K562 (cell line): ENCODE data around the gene PATJ. TPM values are rescaled to one million over a fixed set of nuclear protein-coding genes. Genes with fewer than 3 reads are reported as not detected.

Experiments
- ATAC-seq: fragments of 200-7000 bp; cut with Tn5 transposase; 3 replicates; pipeline ENCODE4 v1.9.1; 2020; ENCODE audit warnings: moderate library complexity
- BruUV-seq: library from RNA; stranded (reverse); fragments of 400-500 nt; replicated peaks from 2 replicates; lab custom pipeline; 2021; lab: Mats Ljungman, UMichigan
- CTCF ChIA-PET: fragments of 300-600 bp; formaldehyde crosslinking; extraction: SDS; loops from one replicate; lab custom pipeline; 2021; ENCODE audit warnings: low intra/inter-chr PET ratio; lab: Yijun Ruan, JAX
- POLR2A ChIA-PET: fragments of 300-600, 350-650 bp; sonication (Branson Sonifier 250); formaldehyde crosslinking; extraction: SDS; loops from one replicate; lab custom pipeline; 2021; ENCODE audit warnings: antibody characterized with exemption, inconsistent platforms; lab: Yijun Ruan, JAX
- DNase-seq, 4 experiments: peaks; one replicate each; pipeline versions ENCODE4 v3.0.0 to v3.0.0-alpha.2; 2011 to 2018; ENCODE audit warnings: low spot score in 3 of 4, mixed read lengths in 3 of 4; ENCODE audit errors: extremely low read depth in 1 of 4
- FAIRE-seq: peaks from 2 replicates; lab custom pipeline; 2011; peaks lifted over from hg19 to GRCh38; lab: Jason Lieb, UNC
- H2AFZ ChIP-seq: 2 replicates; pipeline ENCODE4 v1.6.0; 2011; ENCODE audit warnings: low read depth, low read length, control low read depth, inconsistent platforms
- H3K27ac ChIP-seq: fragments of 200-600 bp; 3 replicates; pipeline ENCODE4 v1.8.0; 2011; ENCODE audit warnings: low read depth, mild to moderate bottlenecking, control low read depth, inconsistent platforms, low read length, moderate library complexity, mixed read lengths; ENCODE audit errors: extremely low read depth
- H3K27me3 ChIP-seq, 2 experiments: fragments of 300-600 bp in 1 of 2; 2 replicates in 1 of 2; 3 replicates in 1 of 2; pipeline versions ENCODE4 v1.6.0 to v1.8.0; 2011; ENCODE audit warnings: inconsistent platforms in 2 of 2, low read length in 2 of 2, mild to moderate bottlenecking in 1 of 2, mixed read lengths in 1 of 2, moderate library complexity in 1 of 2; ENCODE audit not compliant: control insufficient read depth in 2 of 2, insufficient read depth in 2 of 2
- H3K36me3 ChIP-seq: fragments of 300-600 bp; 3 replicates; pipeline ENCODE4 v1.8.0; 2011; ENCODE audit warnings: mild to moderate bottlenecking, low read length, inconsistent platforms; ENCODE audit not compliant: control insufficient read depth, insufficient read depth
- H3K4me1 ChIP-seq, 2 experiments: fragments of 200-600 bp in 1 of 2; replicated peaks in 1 of 2; 2 replicates in 1 of 2; 3 replicates in 1 of 2; pipeline versions ENCODE4 v1.5.1 to v1.8.0; 2011; ENCODE audit warnings: inconsistent platforms in 2 of 2, low read length in 2 of 2, mild to moderate bottlenecking in 1 of 2, mixed read lengths in 1 of 2, moderate library complexity in 1 of 2; ENCODE audit not compliant: control insufficient read depth in 2 of 2, insufficient read depth in 2 of 2
- H3K4me2 ChIP-seq: 2 replicates; pipeline ENCODE4 v1.6.1; 2011; ENCODE audit warnings: low read length, control low read depth, inconsistent platforms, mixed read lengths; ENCODE audit not compliant: insufficient read depth
- H3K4me3 ChIP-seq: fragments of 200-600 bp; sonication (generic), shearing (Covaris generic); 2 replicates; pipeline ENCODE4 v1.5.1; 2016; ENCODE audit warnings: control low read depth, inconsistent platforms
- H3K79me2 ChIP-seq: fragments of 200-600 bp; 3 replicates; pipeline ENCODE4 v1.8.0; 2011; ENCODE audit warnings: low read length, inconsistent platforms; ENCODE audit not compliant: control insufficient read depth, insufficient read depth
- H3K9ac ChIP-seq, 2 experiments: 2 replicates each; pipeline versions ENCODE4 v1.6.0 to v1.6.1; 2011; ENCODE audit warnings: low read depth in 2 of 2, low read length in 2 of 2, control low read depth in 1 of 2, inconsistent platforms in 1 of 2, mild to moderate bottlenecking in 1 of 2, mixed read lengths in 1 of 2; ENCODE audit not compliant: insufficient read depth in 1 of 2
- H3K9me1 ChIP-seq: one replicate; pipeline ENCODE4 v1.6.0; 2011; ENCODE audit warnings: inconsistent platforms, mild to moderate bottlenecking, low read length, moderate library complexity; ENCODE audit not compliant: control insufficient read depth, insufficient read depth
- H3K9me3 ChIP-seq: replicated peaks from 2 replicates; pipeline ENCODE4 v1.5.1; 2011; ENCODE audit warnings: low read depth, low read length, inconsistent platforms; ENCODE audit not compliant: control insufficient read depth, insufficient read depth
- H4K20me1 ChIP-seq: replicated peaks from 2 replicates; pipeline ENCODE4 v1.6.1; 2011; ENCODE audit warnings: low read length, inconsistent platforms, mixed read lengths; ENCODE audit not compliant: control insufficient read depth, insufficient read depth
- ETV1 ChIP-seq: fragments of 450-650 bp; conservative IDR thresholded peaks from 2 replicates; pipeline ENCODE4 v1.6.1; 2016; ENCODE audit warnings: missing genetic modification characterization, control low read depth, low read depth, missing compliant biosample characterization
- FOXA3 ChIP-seq, 2 experiments: fragments of 450-650 bp in 1 of 2; sonication (generic) in 1 of 2; formaldehyde crosslinking; IDR thresholded peaks in 1 of 2; conservative IDR thresholded peaks in 1 of 2; 2 replicates each; pipeline versions ENCODE4 v1.4.0 to v1.8.0; 2020 to 2022; ENCODE audit warnings: mild to moderate bottlenecking in 2 of 2, missing genetic modification reagents in 1 of 2
- HDGF ChIP-seq: fragments of 450-650 bp; IDR thresholded peaks from 2 replicates; pipeline ENCODE4 v1.6.1; 2016
- NFE2L1 ChIP-seq: fragments of 450-650 bp; IDR thresholded peaks from 2 replicates; pipeline ENCODE4 v1.6.1; 2016; ENCODE audit warnings: missing genetic modification characterization, low read depth, mild to moderate bottlenecking, missing compliant biosample characterization, moderate library complexity, borderline replicate concordance
- STAG1 ChIP-seq: sonication (generic); formaldehyde crosslinking; IDR thresholded peaks from 2 replicates; pipeline ENCODE4 v1.5.0; 2020; ENCODE audit warnings: missing genetic modification reagents, borderline replicate concordance
- TAL1 ChIP-seq: fragments of 450-650 bp; IDR thresholded peaks from 2 replicates; pipeline ENCODE4 v1.6.1; 2016; ENCODE audit warnings: mild to moderate bottlenecking
- YY1 ChIP-seq, 3 experiments: IDR thresholded peaks; 2 replicates each; pipeline ENCODE4 v1.6.1; 2011; ENCODE audit warnings: low read length in 2 of 3, mild to moderate bottlenecking in 2 of 3, moderate library complexity in 2 of 3, borderline replicate concordance in 1 of 3, control low read depth in 1 of 3, low read depth in 1 of 3; ENCODE audit not compliant: insufficient read depth in 3 of 3, insufficient replicate concordance in 2 of 3, control insufficient read depth in 1 of 3, insufficient read length in 1 of 3; ENCODE audit errors: extremely low read depth in 1 of 3
- ZNF354B ChIP-seq: fragments of 250-450 bp; sonication (Bioruptor Pico); IDR thresholded peaks from 2 replicates; pipeline ENCODE4 v1.4.0; 2020
- WGBS: fragments of 100-300 bp; shearing (Covaris generic); methylation state at CpG from one replicate; pipeline ENCODE4 v1.1.6; 2016; ENCODE audit warnings: low coverage, mixed read lengths; ENCODE audit not compliant: insufficient coverage; ENCODE audit errors: missing lambda C conversion rate; 5-methylcytosine and 5-hydroxymethylcytosine counted together
- in situ Hi-C: fragments of 300-500 bp; cut with MboI; formaldehyde crosslinking; loops from 4 replicates; pipeline ENCODE4 v1.15.0; 2018; ENCODE audit warnings: inconsistent platforms, mixed read lengths
- intact Hi-C: fragments of 100-400 bp; cut with micrococcal nuclease; formaldehyde crosslinking; loops from 2 replicates; pipeline ENCODE4 v1.14.2; 2022
- polyA plus RNA-seq, 8 experiments: library from polyadenylated mRNA; depleted of rRNA in 4 of 8; stranded (reverse) in 5 of 8; unstranded in 3 of 8; fragments of >200 nt; fragmentation: Nextera tagmentation in 2 of 8; fragmentation: Illumina TruSeq in 1 of 8; extraction: Ambion mirVana in 2 of 8; extraction: Trizol in 1 of 8; gene quantifications; 2 replicates each; pipeline versions ENCODE4 v1.2.1 to v1.2.3, GENCODE V29; 2011 to 2014; ENCODE audit warnings: inconsistent platforms in 1 of 8, missing spikeins in 1 of 8
- total RNA-seq, 7 experiments: library from RNA; depleted of rRNA in 6 of 7; stranded (reverse); fragments of >200 nt in 6 of 7; fragmentation: Illumina TruSeq in 2 of 7; extraction: Trizol in 2 of 7; gene quantifications; 2 replicates each; pipeline versions ENCODE4 v1.2.1 to v1.2.3, GENCODE V29; 2011 to 2021; ENCODE audit warnings: low replicate concordance in 1 of 7
- TF ChIP-seq, protein P1 (sequence below): fragments of 450-650 bp; formaldehyde crosslinking; IDR thresholded peaks from 2 replicates; pipeline ENCODE4 v1.4.0; 2020; ENCODE audit warnings: mild to moderate bottlenecking, moderate library complexity
- TF ChIP-seq, protein P2 (sequence below): sonication (generic); formaldehyde crosslinking; IDR thresholded peaks from 2 replicates; pipeline ENCODE4 v1.9.0; 2022; ENCODE audit warnings: mild to moderate bottlenecking, missing genetic modification reagents
- TF ChIP-seq, protein P3 (sequence below): IDR thresholded peaks from 3 replicates; pipeline ENCODE4 v1.6.1; 2011; ENCODE audit warnings: borderline replicate concordance, mild to moderate bottlenecking; ENCODE audit not compliant: insufficient read length, insufficient read depth

Gene PATJ
- total and polyA plus RNA-seq, 9 of the 15 experiments (the other 6 are each of a cell fraction or from before 2014, with no cell fraction given) = 0.22 TPM; not detected in 8

DNA sequence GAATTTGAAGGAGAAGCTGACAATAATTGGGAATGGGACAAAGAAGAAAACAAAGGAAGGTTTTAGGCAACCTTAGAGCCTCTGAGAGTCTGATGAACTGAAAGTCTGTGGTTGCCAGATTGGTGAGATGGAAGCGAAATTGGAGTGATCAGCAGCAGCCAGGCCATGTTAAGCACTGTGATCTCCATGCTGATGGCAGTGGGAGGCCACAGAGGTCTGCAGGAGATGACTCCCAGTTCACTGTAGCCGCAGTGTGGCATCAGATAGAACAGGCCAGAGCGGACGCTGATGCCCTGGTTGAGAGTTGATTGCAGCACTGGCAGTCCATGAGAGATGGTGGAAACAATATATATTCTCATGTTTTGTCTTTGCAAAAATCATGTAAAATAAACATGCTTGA is 314.9 kb downstream of the PATJ start (continued):
- TF ChIP-seq NFE2L1 (tag) = no peak
- no peak for TF ChIP-seq HDGF
- TF ChIP-seq YY1 (IDR thresholded peaks at IDR 0.05; ENCODE audit: borderline replicate concordance in 1 of 3, control insufficient read depth in 1 of 3, extremely low read depth in 1 of 3, insufficient read depth in 3 of 3, insufficient read length in 1 of 3, insufficient replicate concordance in 2 of 3, low read depth in 1 of 3, low read length in 2 of 3) = no peak
- TF ChIP-seq FOXA3 (CRISPR knock-in tag; conservative IDR thresholded peaks at IDR 0.05 in 1 of 2, IDR thresholded peaks at IDR 0.05 in 1 of 2) = no peak

DNA sequence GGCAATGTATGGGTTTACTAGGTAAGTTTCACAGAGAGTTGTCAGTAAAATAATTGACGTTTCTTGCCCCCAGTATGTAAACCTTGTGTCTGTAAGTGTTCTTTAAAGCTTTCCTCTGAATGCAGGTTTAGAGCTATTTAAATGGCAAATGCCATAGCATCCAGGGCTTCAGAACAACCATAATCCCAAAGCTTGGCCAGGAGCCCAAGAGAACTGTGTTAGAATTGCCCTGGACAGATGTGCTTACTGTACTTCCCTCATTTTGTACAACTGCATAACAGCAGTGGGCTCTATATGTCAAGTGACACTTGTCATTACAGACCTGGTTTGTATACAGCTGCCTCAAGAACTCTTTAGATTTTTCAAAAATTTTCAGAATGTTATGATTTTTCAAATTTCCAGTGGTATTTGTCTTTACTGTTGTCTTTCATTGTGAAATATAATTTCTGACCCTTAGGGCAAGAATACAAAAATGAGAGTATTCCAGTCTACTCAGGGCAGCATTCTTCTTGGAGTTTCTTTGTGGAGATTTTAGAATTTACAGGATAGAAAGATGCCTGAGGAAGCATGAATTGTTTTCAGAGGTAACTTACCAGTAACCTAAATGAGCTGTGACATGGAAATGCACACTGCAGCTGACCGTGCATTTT is 315.5 kb downstream of the PATJ start:
- intact Hi-C loops = no loop called here

More for the DNA sequence above, 315.5 kb downstream of the PATJ start:
- CTCF ChIA-PET = no interaction called here
- Histone ChIP-seq H3K4me3 (no peak overlapping the region), H3K27me3 (peaks cover 0 to 4% of the 10 kb centered on the region in 2 experiments; a peak in 3 of 5 replicates), H3K79me2 (no peaks in the 10 kb centered on the region), H4K20me1 (no peaks in the 10 kb centered on the region; the same call in 1 of the 2 replicates), H3K4me2 (no peak overlapping the region), H3K27ac (no peak overlapping the region), H3K4me1 (no peaks in the 10 kb centered on the region; a peak in 1 of 5 replicates), H2AFZ (no peak overlapping the region), H3K9ac (no peak overlapping the region), H3K9me1 (no peaks in the 10 kb centered on the region), H3K36me3 (no peaks in the 10 kb centered on the region), H3K9me3 (no peaks in the 10 kb centered on the region)
- WGBS = 3% methylated on average over 2 of the region's 2 CpGs
- TF ChIP-seq STAG1 (CRISPR knock-in tag) = no peak
- TF ChIP-seq, protein P1, sequence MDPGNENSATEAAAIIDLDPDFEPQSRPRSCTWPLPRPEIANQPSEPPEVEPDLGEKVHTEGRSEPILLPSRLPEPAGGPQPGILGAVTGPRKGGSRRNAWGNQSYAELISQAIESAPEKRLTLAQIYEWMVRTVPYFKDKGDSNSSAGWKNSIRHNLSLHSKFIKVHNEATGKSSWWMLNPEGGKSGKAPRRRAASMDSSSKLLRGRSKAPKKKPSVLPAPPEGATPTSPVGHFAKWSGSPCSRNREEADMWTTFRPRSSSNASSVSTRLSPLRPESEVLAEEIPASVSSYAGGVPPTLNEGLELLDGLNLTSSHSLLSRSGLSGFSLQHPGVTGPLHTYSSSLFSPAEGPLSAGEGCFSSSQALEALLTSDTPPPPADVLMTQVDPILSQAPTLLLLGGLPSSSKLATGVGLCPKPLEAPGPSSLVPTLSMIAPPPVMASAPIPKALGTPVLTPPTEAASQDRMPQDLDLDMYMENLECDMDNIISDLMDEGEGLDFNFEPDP (CRISPR knock-in tag) = no peak
- TF ChIP-seq TAL1 = no peak
- TF ChIP-seq, protein P2, sequence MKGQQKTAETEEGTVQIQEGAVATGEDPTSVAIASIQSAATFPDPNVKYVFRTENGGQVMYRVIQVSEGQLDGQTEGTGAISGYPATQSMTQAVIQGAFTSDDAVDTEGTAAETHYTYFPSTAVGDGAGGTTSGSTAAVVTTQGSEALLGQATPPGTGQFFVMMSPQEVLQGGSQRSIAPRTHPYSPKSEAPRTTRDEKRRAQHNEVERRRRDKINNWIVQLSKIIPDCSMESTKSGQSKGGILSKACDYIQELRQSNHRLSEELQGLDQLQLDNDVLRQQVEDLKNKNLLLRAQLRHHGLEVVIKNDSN (CRISPR knock-in tag) = no peak
- no peak for TF ChIP-seq ETV1 (tag)
- TF ChIP-seq, protein P3, sequence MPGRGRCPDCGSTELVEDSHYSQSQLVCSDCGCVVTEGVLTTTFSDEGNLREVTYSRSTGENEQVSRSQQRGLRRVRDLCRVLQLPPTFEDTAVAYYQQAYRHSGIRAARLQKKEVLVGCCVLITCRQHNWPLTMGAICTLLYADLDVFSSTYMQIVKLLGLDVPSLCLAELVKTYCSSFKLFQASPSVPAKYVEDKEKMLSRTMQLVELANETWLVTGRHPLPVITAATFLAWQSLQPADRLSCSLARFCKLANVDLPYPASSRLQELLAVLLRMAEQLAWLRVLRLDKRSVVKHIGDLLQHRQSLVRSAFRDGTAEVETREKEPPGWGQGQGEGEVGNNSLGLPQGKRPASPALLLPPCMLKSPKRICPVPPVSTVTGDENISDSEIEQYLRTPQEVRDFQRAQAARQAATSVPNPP = no peak
- TF ChIP-seq ZNF354B (CRISPR knock-in tag) = no peak
- no peak for DNase-seq
- ATAC-seq = no peak
- in situ Hi-C loops = no loop called here
- no TSS peak for BruUV-seq
- no peak for FAIRE-seq
- POLR2A ChIA-PET = interaction anchor here (0.6 kb wide), 1 partner anchor 23 kb away, joined by 3 read pairs; no protein-coding TSS in a partner anchor
